DOHH2 (cell line): ENCODE data around the gene NFIA.

Experiments used
- H3F3A ChIP-seq: fragments of 200-600 bp; sonication (generic), shearing (Covaris generic); 2 replicates; pipeline ENCODE4 v1.6.0; 2016; ENCODE audit warnings: antibody characterized with exemption, mild to moderate bottlenecking; ENCODE audit not compliant: control insufficient read depth, insufficient read depth
- H3K27ac ChIP-seq: fragments of 200-600 bp; sonication (generic); 2 replicates; pipeline ENCODE4 v1.5.1; 2014; ENCODE audit warnings: low read depth, mild to moderate bottlenecking, low read length, moderate library complexity
- H3K27me3 ChIP-seq: fragments of 200-600 bp; sonication (generic); 2 replicates; pipeline ENCODE4 v1.6.1; 2014; ENCODE audit warnings: mild to moderate bottlenecking, low read length, mixed read lengths; ENCODE audit not compliant: control insufficient read depth
- H3K36me3 ChIP-seq: fragments of 200-600 bp; sonication (generic); 2 replicates; pipeline ENCODE4 v1.6.1; 2014; ENCODE audit warnings: mild to moderate bottlenecking, low read length, moderate library complexity, mixed read lengths; ENCODE audit not compliant: control insufficient read depth
- H3K4me1 ChIP-seq: fragments of 200-600 bp; sonication (generic); 2 replicates; pipeline ENCODE4 v1.6.1; 2014; ENCODE audit warnings: mild to moderate bottlenecking, low read length, mixed read lengths; ENCODE audit not compliant: control insufficient read depth
- H3K4me2 ChIP-seq: fragments of 200-600 bp; sonication (generic); 2 replicates; pipeline ENCODE4 v1.6.0; 2014; ENCODE audit warnings: mild to moderate bottlenecking, low read length, moderate library complexity
- H3K4me3 ChIP-seq: fragments of 200-600 bp; sonication (generic); 2 replicates; pipeline ENCODE4 v1.5.1; 2014; ENCODE audit warnings: mild to moderate bottlenecking, low read length, mixed read lengths
- H3K79me2 ChIP-seq: fragments of 200-600 bp; sonication (generic); 2 replicates; pipeline ENCODE4 v1.6.1; 2014; ENCODE audit warnings: mild to moderate bottlenecking, low read length, mixed read lengths; ENCODE audit not compliant: control insufficient read depth
- H3K9me2 ChIP-seq: fragments of 200-600 bp; sonication (generic); replicated peaks from 2 replicates; pipeline ENCODE4 v1.6.1; 2014; ENCODE audit warnings: mild to moderate bottlenecking, low read length, mixed read lengths; ENCODE audit not compliant: control insufficient read depth
- H3K9me3 ChIP-seq: fragments of 200-600 bp; sonication (generic); 2 replicates; pipeline ENCODE4 v1.6.1; 2014; ENCODE audit warnings: antibody characterized with exemption, low read length, mixed read lengths; ENCODE audit not compliant: control insufficient read depth, insufficient read depth
- H4K20me1 ChIP-seq: fragments of 200-600 bp; sonication (generic); 2 replicates; pipeline ENCODE4 v1.6.0; 2014; ENCODE audit warnings: low read depth, mild to moderate bottlenecking, antibody characterized with exemption, low read length, moderate library complexity; ENCODE audit not compliant: control insufficient read depth, insufficient read depth
- EZH2phosphoT487 ChIP-seq: fragments of 200-600 bp; sonication (generic); IDR thresholded peaks from 2 replicates; pipeline ENCODE4 v1.6.1; 2017; ENCODE audit warnings: borderline replicate concordance, mild to moderate bottlenecking, antibody characterized with exemption, low read length, moderate library complexity, mixed read lengths
- TF ChIP-seq, protein P1 (sequence below): fragments of 200-600 bp; sonication (generic); IDR thresholded peaks from one replicate; pipeline ENCODE4 v1.5.1; 2014; ENCODE audit warnings: antibody characterized with exemption, mild to moderate bottlenecking, low read depth, low read length; ENCODE audit not compliant: poor library complexity, severe bottlenecking

The NFIA gene

DNA sequence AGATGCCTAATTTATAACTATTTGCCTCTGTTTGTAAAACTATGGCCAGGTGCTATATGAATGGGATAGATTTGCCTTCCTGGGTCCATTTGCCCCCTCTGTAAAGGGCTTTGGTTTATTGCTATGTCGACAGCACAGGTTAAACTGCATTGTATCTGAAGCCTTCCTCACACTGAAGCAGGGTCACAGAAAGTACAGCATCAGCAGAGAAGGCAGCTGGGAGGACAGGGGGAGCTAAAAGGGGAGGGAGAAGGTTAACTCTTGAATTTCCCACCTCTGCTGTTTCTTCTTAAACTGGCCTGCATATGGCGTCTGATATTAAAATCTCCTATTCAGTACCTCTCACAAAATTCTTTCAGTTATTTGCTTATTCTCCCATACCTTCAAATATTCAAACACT is 345.1 kb downstream of the NFIA start:
- Histone ChIP-seq H3K9me2 (no peaks in the 10 kb centered on the region), H3K9me3 (no peaks in the 10 kb centered on the region), H3K36me3 (no peaks in the 10 kb centered on the region), H3K27ac (no peak overlapping the region), H3K4me2 (no peak overlapping the region), H4K20me1 (no peaks in the 10 kb centered on the region; the same call in 1 of the 2 replicates), H3K79me2 (no peaks in the 10 kb centered on the region), H3K4me3 (no peak overlapping the region), H3K4me1 (peaks cover 9% of the 10 kb centered on the region), H3F3A (no peaks in the 10 kb centered on the region), H3K27me3 (no peaks in the 10 kb centered on the region)
- TF ChIP-seq, protein P1, sequence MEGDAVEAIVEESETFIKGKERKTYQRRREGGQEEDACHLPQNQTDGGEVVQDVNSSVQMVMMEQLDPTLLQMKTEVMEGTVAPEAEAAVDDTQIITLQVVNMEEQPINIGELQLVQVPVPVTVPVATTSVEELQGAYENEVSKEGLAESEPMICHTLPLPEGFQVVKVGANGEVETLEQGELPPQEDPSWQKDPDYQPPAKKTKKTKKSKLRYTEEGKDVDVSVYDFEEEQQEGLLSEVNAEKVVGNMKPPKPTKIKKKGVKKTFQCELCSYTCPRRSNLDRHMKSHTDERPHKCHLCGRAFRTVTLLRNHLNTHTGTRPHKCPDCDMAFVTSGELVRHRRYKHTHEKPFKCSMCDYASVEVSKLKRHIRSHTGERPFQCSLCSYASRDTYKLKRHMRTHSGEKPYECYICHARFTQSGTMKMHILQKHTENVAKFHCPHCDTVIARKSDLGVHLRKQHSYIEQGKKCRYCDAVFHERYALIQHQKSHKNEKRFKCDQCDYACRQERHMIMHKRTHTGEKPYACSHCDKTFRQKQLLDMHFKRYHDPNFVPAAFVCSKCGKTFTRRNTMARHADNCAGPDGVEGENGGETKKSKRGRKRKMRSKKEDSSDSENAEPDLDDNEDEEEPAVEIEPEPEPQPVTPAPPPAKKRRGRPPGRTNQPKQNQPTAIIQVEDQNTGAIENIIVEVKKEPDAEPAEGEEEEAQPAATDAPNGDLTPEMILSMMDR: no peak
- TF ChIP-seq EZH2phosphoT487: no peak

DNA sequence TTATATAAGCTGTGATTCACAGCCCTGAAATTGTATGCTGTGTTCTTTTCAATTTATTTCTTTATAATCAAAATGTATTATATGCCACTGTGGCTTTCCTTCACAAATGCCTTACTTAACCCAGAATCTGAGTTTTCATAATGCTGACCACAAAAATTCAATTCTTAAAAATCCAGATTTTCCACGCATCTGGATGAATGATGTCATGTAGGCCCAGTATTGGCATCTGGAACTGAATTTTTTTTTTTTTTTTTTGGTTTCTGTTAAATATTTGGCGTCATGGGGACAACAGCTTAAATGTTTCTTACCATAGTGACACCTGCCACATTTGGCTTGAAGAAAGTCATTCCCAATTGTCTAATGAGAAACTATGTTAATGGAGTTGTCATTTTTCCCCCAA is 345.8 kb downstream of the NFIA start:
- no peak overlapping the region for H3K27ac ChIP-seq
- no peaks in the 10 kb centered on the region for H3K27me3 ChIP-seq
- no peak overlapping the region for H3K4me2 ChIP-seq
- no peaks in the 10 kb centered on the region for H3K9me2 ChIP-seq
- TF ChIP-seq EZH2phosphoT487: no peak
- TF ChIP-seq, protein P1: no peak
- no peaks in the 10 kb centered on the region for H3K79me2 ChIP-seq
- H3K9me3 ChIP-seq: no peaks in the 10 kb centered on the region
- peaks cover 9% of the 10 kb centered on the region for H3K4me1 ChIP-seq
- H3K36me3 ChIP-seq: no peaks in the 10 kb centered on the region
- no peak overlapping the region for H3K4me3 ChIP-seq
- H4K20me1 ChIP-seq: no peaks in the 10 kb centered on the region; the same call in 1 of the 2 replicates
- no peaks in the 10 kb centered on the region for H3F3A ChIP-seq

DNA sequence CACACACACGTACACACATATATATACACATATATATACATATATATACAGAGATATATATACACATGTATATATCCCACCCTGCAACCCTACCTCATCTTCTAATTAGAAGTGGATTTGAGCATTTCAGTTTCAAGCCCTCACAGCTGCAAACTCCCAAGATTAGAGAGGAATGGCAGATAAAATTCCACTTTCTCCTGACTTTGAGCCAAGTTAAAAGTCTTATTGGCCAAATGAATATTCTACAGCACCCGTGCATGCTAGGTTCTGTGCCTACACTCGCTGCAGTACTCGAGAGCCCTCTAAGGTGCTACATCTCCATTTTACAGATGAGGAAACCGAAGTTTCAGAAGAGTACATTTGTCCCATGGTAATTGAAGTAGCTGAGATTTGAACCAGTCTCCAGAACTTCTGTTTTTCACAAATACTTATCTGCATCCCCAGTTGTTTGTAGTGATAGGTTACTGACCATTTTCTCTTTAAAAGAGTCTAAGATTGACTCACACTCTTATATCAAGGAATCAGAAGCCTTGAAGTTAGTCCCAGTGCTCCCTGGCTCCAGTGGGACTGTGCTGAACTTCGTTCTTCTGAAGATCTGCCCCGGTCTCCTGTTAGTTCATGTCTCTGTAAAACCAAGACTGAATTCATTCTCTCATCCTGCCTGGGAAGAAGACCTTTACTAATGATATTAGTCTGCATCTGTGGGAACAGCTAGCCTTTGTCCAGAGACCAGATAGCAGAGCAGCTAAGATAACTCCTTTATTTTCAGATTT is 350.4 kb downstream of the NFIA start:
- Histone ChIP-seq H3K4me2 (no peak overlapping the region), H3K27ac (no peak overlapping the region), H3K79me2 (no peaks in the 10 kb centered on the region), H3K4me1 (no peaks in the 10 kb centered on the region), H3K9me3 (no peaks in the 10 kb centered on the region), H3K9me2 (no peaks in the 10 kb centered on the region), H3K4me3 (no peak overlapping the region), H3K36me3 (no peaks in the 10 kb centered on the region), H3K27me3 (no peaks in the 10 kb centered on the region), H3F3A (no peaks in the 10 kb centered on the region), H4K20me1 (no peaks in the 10 kb centered on the region)
- TF ChIP-seq EZH2phosphoT487: no peak
- TF ChIP-seq, protein P1: no peak
